SK-N-SH treated with all-trans-retinoic acid at 6 μM for 48 hours (cell line): ENCODE results near the gene PEG3.

Experiments used
- ATAC-seq: fragments of 200-7000 bp; cut with Tn5 transposase; 3 replicates; pipeline ENCODE4 v1.9.1; 2020; ENCODE audit warnings: mild to moderate bottlenecking, moderate library complexity
- ARNTL ChIP-seq: fragments of 450-650 bp; formaldehyde crosslinking; IDR thresholded peaks from 2 replicates; pipeline ENCODE4 v1.5.0; 2020; ENCODE audit warnings: low read depth, mild to moderate bottlenecking, moderate library complexity, borderline replicate concordance
- BACH2 ChIP-seq: fragments of 250-450 bp; sonication (Bioruptor Pico); IDR thresholded peaks from 2 replicates; pipeline ENCODE4 v1.9.0; 2021; ENCODE audit warnings: mild to moderate bottlenecking, borderline replicate concordance
- CREB5 ChIP-seq: fragments of 250-450 bp; sonication (Bioruptor Pico); IDR thresholded peaks from 2 replicates; pipeline ENCODE4 v1.5.1; 2020; ENCODE audit warnings: low read depth, mild to moderate bottlenecking, moderate library complexity
- CSDC2 ChIP-seq: fragments of 250-450 bp; sonication (Bioruptor Pico); IDR thresholded peaks from 2 replicates; pipeline ENCODE4 v1.5.0; 2020; ENCODE audit warnings: mild to moderate bottlenecking, moderate library complexity
- CSRNP3 ChIP-seq: fragments of 250-450 bp; sonication (Bioruptor Pico); IDR thresholded peaks from 2 replicates; pipeline ENCODE4 v1.5.1; 2021; ENCODE audit warnings: mild to moderate bottlenecking, moderate library complexity
- ESRRG ChIP-seq: fragments of 250-450 bp; sonication (Bioruptor Pico); IDR thresholded peaks from 2 replicates; pipeline ENCODE4 v1.6.1; 2021; ENCODE audit warnings: mild to moderate bottlenecking
- GLIS3 ChIP-seq: fragments of 250-450 bp; sonication (Bioruptor Pico); IDR thresholded peaks from 2 replicates; pipeline ENCODE4 v1.5.0; 2020; ENCODE audit warnings: mild to moderate bottlenecking, moderate library complexity
- ISL1 ChIP-seq: fragments of 250-450 bp; sonication (Bioruptor Pico); IDR thresholded peaks from 2 replicates; pipeline ENCODE4 v2.1.2; 2022; ENCODE audit warnings: mild to moderate bottlenecking, moderate library complexity
- OSR1 ChIP-seq: fragments of 250-450 bp; sonication (Bioruptor Pico); IDR thresholded peaks from 2 replicates; pipeline ENCODE4 v1.8.0; 2022; ENCODE audit warnings: moderate library complexity, mild to moderate bottlenecking, inconsistent platforms
- PATZ1 ChIP-seq: fragments of 250-450 bp; sonication (Bioruptor Pico); IDR thresholded peaks from 2 replicates; pipeline ENCODE4 v1.8.0; 2020; ENCODE audit warnings: mild to moderate bottlenecking, moderate library complexity, borderline replicate concordance
- POU6F1 ChIP-seq: fragments of 250-450 bp; sonication (Bioruptor Pico); IDR thresholded peaks from 2 replicates; pipeline ENCODE4 v1.8.0; 2021; ENCODE audit warnings: low read depth, mild to moderate bottlenecking, moderate library complexity, borderline replicate concordance
- PPARA ChIP-seq: fragments of 250-450 bp; sonication (Bioruptor Pico); IDR thresholded peaks from 2 replicates; pipeline ENCODE4 v1.5.0; 2020; ENCODE audit warnings: mild to moderate bottlenecking, borderline replicate concordance
- RARB ChIP-seq: fragments of 250-450 bp; sonication (Bioruptor Pico); IDR thresholded peaks from 2 replicates; pipeline ENCODE4 v1.8.0; 2021; ENCODE audit warnings: mild to moderate bottlenecking, moderate library complexity
- SNAI2 ChIP-seq: fragments of 250-450 bp; sonication (Bioruptor Pico); IDR thresholded peaks from 2 replicates; pipeline ENCODE4 v1.5.0; 2020; ENCODE audit warnings: mild to moderate bottlenecking, moderate library complexity
- TCF4 ChIP-seq: fragments of 250-450 bp; sonication (Bioruptor Pico); IDR thresholded peaks from 2 replicates; pipeline ENCODE4 v1.8.0; 2021; ENCODE audit warnings: mild to moderate bottlenecking, moderate library complexity, borderline replicate concordance
- TOX ChIP-seq: fragments of 250-450 bp; sonication (Bioruptor Pico); IDR thresholded peaks from 2 replicates; pipeline ENCODE4 v1.8.0; 2021; ENCODE audit warnings: mild to moderate bottlenecking, moderate library complexity, borderline replicate concordance
- TSHZ2 ChIP-seq: fragments of 250-450 bp; sonication (Bioruptor Pico); IDR thresholded peaks from 2 replicates; pipeline ENCODE4 v1.5.0; 2020; ENCODE audit warnings: mild to moderate bottlenecking, moderate library complexity
- ZC3H10 ChIP-seq: fragments of 250-450 bp; sonication (Bioruptor Pico); IDR thresholded peaks from 2 replicates; pipeline ENCODE4 v1.5.1; 2021; ENCODE audit warnings: mild to moderate bottlenecking, moderate library complexity
- ZFP3 ChIP-seq: fragments of 250-450 bp; sonication (Bioruptor Pico); IDR thresholded peaks from 2 replicates; pipeline ENCODE4 v1.5.0; 2020; ENCODE audit warnings: mild to moderate bottlenecking, moderate library complexity
- ZFP30 ChIP-seq: fragments of 450-650 bp; formaldehyde crosslinking; IDR thresholded peaks from 2 replicates; pipeline ENCODE4 v1.5.0; 2022; ENCODE audit warnings: mild to moderate bottlenecking, moderate library complexity
- ZNF565 ChIP-seq: fragments of 450-650 bp; formaldehyde crosslinking; conservative IDR thresholded peaks from 2 replicates; pipeline ENCODE4 v1.5.0; 2020; ENCODE audit warnings: low read depth, mild to moderate bottlenecking, moderate library complexity
- ZNF70 ChIP-seq: fragments of 450-650 bp; formaldehyde crosslinking; IDR thresholded peaks from 2 replicates; pipeline ENCODE4 v1.5.0; 2020; ENCODE audit warnings: mild to moderate bottlenecking, moderate library complexity
- ZNF8 ChIP-seq: fragments of 450-650 bp; formaldehyde crosslinking; IDR thresholded peaks from 2 replicates; pipeline ENCODE4 v1.5.0; 2020; ENCODE audit warnings: mild to moderate bottlenecking, moderate library complexity

PEG3 gene

GRCh38 chr19:56819166-56819565 lies 21.4 kb downstream of the PEG3 start (continued):
- TF ChIP-seq PATZ1, result no peak
- TF ChIP-seq ZFP30 (CRISPR knock-in tag), result no peak

GRCh38 chr19:56814656-56815055 lies 25.9 kb downstream of the PEG3 start:
- TF ChIP-seq PPARA (CRISPR knock-in tag), result no peak
- no peak for TF ChIP-seq ARNTL (CRISPR knock-in tag)
- no peak for TF ChIP-seq ZNF70
- TF ChIP-seq ISL1 (CRISPR knock-in tag), result no peak
- no peak for TF ChIP-seq GLIS3 (CRISPR knock-in tag)
- TF ChIP-seq RARB (CRISPR knock-in tag), result no peak
- no peak for TF ChIP-seq CSDC2
- TF ChIP-seq CREB5 (CRISPR knock-in tag), result no peak
- no peak for TF ChIP-seq ZNF565 (CRISPR knock-in tag)
- no peak for TF ChIP-seq POU6F1
- no peak for TF ChIP-seq ZNF8
- TF ChIP-seq TSHZ2, result no peak
- no peak for TF ChIP-seq SNAI2 (CRISPR knock-in tag)
- TF ChIP-seq ZFP3 (CRISPR knock-in tag), result no peak
- TF ChIP-seq TCF4 (CRISPR knock-in tag), result no peak
- TF ChIP-seq ESRRG (CRISPR knock-in tag), result no peak
- no peak for TF ChIP-seq BACH2 (CRISPR knock-in tag)

GRCh38 chr19:56813531-56813930 lies 27.0 kb downstream of the PEG3 start:
- TF ChIP-seq PPARA (CRISPR knock-in tag), result no peak
- no peak for TF ChIP-seq TSHZ2
- TF ChIP-seq ZNF565 (CRISPR knock-in tag), result no peak
- TF ChIP-seq CSDC2, result no peak
- TF ChIP-seq SNAI2 (CRISPR knock-in tag), result no peak
- TF ChIP-seq CSRNP3 (CRISPR knock-in tag), result no peak
- no peak for TF ChIP-seq ZFP3 (CRISPR knock-in tag)
- TF ChIP-seq ESRRG (CRISPR knock-in tag), result no peak
- TF ChIP-seq CREB5 (CRISPR knock-in tag), result no peak
- no peak for TF ChIP-seq GLIS3 (CRISPR knock-in tag)
- no peak for TF ChIP-seq RARB (CRISPR knock-in tag)
- TF ChIP-seq ARNTL (CRISPR knock-in tag), result no peak
- TF ChIP-seq OSR1 (CRISPR knock-in tag), result no peak
- no peak for TF ChIP-seq ISL1 (CRISPR knock-in tag)
- TF ChIP-seq POU6F1, result no peak
- TF ChIP-seq ZC3H10 (CRISPR knock-in tag), result no peak
- no peak for TF ChIP-seq ZNF8
- no peak for TF ChIP-seq ZNF70
- no peak for TF ChIP-seq TOX (CRISPR knock-in tag)
- no peak for TF ChIP-seq TCF4 (CRISPR knock-in tag)
- no peak for ATAC-seq

More at GRCh38 chr19:56814656-56815055, 25.9 kb downstream of the PEG3 start:
- ATAC-seq, result no peak
